Gastroesophageal sphincter (tissue), 4 donors: ENCODE data around the gene IGSF11. TPM values are rescaled to one million over a fixed set of nuclear protein-coding genes. Genes with fewer than 3 reads are reported as not detected.

ENCODE experiments used
- ATAC-seq: fragments of 150-250 bp; one replicate; pipeline ENCODE4 v1.9.1; 2016; ENCODE audit warnings: mild to moderate bottlenecking, moderate library complexity
- H3K27ac ChIP-seq, 4 donors: fragments of 200-600 bp; sonication (generic) in 3 of 4; 1 replicate in 3 of 4; 2 replicates in 1 of 4; pipeline ENCODE4 v1.5.1; 2016 to 2019
- H3K27me3 ChIP-seq: fragments of 200-600 bp; sonication (generic); one replicate; pipeline ENCODE4 v1.5.1; 2019
- H3K36me3 ChIP-seq, 2 donors: fragments of 200-600 bp; sonication (generic); one replicate each; pipeline ENCODE4 v1.5.1; 2019; ENCODE audit warnings: control low read depth in 1 of 2
- H3K4me1 ChIP-seq, 3 donors: fragments of 200-600 bp; sonication (generic); 1 replicate in 2 of 3; 2 replicates in 1 of 3; pipeline ENCODE4 v1.5.1; 2016 to 2019; ENCODE audit warnings: control low read depth in 2 of 3
- H3K4me3 ChIP-seq, 2 donors: fragments of 200-600 bp; sonication (generic); one replicate each; pipeline ENCODE4 v1.5.1; 2019; ENCODE audit warnings: mild to moderate bottlenecking in 1 of 2, moderate library complexity in 1 of 2
- H3K9me3 ChIP-seq, 3 donors: fragments of 200-600 bp; sonication (generic); one replicate each; pipeline ENCODE4 v1.5.1; 2017 to 2019; ENCODE audit warnings: control low read depth in 2 of 3
- EP300 ChIP-seq: sonication (generic); formaldehyde crosslinking; IDR thresholded peaks from one replicate; pipeline ENCODE4 v1.6.1; 2017; ENCODE audit warnings: antibody characterized with exemption, mild to moderate bottlenecking
- POLR2A ChIP-seq, 2 donors: fragments of 450-650 bp; IDR thresholded peaks; one replicate each; pipeline ENCODE4 v1.6.1; 2017; ENCODE audit warnings: antibody characterized with exemption in 2 of 2, mild to moderate bottlenecking in 2 of 2, moderate library complexity in 1 of 2
- POLR2AphosphoS5 ChIP-seq: sonication (generic); formaldehyde crosslinking; IDR thresholded peaks from one replicate; pipeline ENCODE4 v1.6.1; 2017; ENCODE audit warnings: antibody characterized with exemption
- WGBS, 2 donors: methylation state at CpG; one replicate each; pipeline ENCODE4 v1.1.5; 2018; ENCODE audit warnings: low coverage in 1 of 2; 5-methylcytosine and 5-hydroxymethylcytosine counted together
- total RNA-seq, 4 donors: library from RNA; depleted of rRNA; stranded (reverse); fragments of >200 nt; gene quantifications; one replicate each; pipeline ENCODE4 v1.1.0, GENCODE V29; 2016
- TF ChIP-seq, protein P1 (sequence below), 4 experiments: fragments of 200-600 bp in 2 of 4; fragments of 450-650 bp in 2 of 4; sonication (generic) in 1 of 4; IDR thresholded peaks; one replicate each; pipeline ENCODE4 v1.5.1; 2017 to 2019; ENCODE audit warnings: antibody characterized with exemption in 4 of 4, mild to moderate bottlenecking in 2 of 4, moderate library complexity in 2 of 4

The IGSF11 gene
- total RNA-seq, 4 donors from 2014 or later, result 2.0 to 20.2 (median 6.1) TPM

DNA sequence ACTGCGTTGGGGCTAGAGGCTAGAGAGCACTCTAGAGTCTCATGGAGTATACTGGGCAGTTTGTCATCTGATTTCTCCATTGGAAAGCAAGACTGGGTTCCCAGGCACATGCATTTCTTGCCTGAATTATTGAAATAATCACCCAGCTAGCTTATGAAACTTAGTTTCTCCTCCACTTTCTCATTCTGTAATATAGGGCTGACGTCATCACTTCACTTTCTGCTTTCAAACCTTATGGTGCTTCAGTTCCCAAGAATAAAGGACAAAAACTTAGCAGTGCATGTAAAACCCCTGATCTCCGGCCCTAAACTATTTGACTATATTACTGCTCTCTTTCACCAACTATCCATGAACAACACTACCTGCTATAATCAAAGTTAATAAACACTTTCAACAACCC is 147.9 kb downstream of the IGSF11 start:
- 77% methylated on average over 2 to 3 of the region's 3 CpGs for WGBS, 2 donors
- no peak overlapping the region for H3K27ac ChIP-seq
- H3K36me3 ChIP-seq, result no peaks in the 10 kb centered on the region

DNA sequence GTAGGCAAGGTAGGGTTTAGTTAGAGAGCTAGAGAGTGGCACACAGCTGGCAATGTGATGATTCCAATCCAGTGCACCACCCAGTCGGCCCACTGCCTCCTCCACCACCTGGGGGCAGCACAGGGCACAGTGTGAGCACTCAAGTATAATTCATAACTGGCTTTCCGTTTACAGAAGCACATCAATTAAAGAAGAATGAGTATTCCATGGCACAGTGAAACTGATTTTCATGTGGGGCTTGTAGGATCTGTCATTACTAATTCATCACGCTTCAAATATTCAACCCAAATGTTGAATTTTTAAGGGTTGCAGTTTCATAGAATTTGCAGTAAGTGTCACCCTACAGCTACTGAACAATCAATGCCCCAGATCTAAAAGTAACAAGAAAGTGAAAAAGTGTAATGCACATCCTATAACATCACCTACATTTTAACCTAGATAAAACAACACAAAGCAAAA is 149.9 kb downstream of the IGSF11 start:
- Histone ChIP-seq H3K4me3 (no peak overlapping the region), H3K36me3 (no peaks in the 10 kb centered on the region), H3K9me3 (no peaks in the 10 kb centered on the region), H3K27me3 (peaks cover 17% of the 10 kb centered on the region), H3K27ac (no peak overlapping the region), H3K4me1 (no peaks in the 10 kb centered on the region)
- 0% methylated on average over 1 to 3 of the region's 3 CpGs for WGBS, 2 donors
- ATAC-seq, result peak; percentile 70
- TF ChIP-seq POLR2A (IDR thresholded peaks at IDR 0.05) (no peak), POLR2AphosphoS5 (no peak), EP300 (no peak)
- TF ChIP-seq, protein P1, sequence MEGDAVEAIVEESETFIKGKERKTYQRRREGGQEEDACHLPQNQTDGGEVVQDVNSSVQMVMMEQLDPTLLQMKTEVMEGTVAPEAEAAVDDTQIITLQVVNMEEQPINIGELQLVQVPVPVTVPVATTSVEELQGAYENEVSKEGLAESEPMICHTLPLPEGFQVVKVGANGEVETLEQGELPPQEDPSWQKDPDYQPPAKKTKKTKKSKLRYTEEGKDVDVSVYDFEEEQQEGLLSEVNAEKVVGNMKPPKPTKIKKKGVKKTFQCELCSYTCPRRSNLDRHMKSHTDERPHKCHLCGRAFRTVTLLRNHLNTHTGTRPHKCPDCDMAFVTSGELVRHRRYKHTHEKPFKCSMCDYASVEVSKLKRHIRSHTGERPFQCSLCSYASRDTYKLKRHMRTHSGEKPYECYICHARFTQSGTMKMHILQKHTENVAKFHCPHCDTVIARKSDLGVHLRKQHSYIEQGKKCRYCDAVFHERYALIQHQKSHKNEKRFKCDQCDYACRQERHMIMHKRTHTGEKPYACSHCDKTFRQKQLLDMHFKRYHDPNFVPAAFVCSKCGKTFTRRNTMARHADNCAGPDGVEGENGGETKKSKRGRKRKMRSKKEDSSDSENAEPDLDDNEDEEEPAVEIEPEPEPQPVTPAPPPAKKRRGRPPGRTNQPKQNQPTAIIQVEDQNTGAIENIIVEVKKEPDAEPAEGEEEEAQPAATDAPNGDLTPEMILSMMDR (IDR thresholded peaks at IDR 0.05), result peak; percentile 68 to 89 (median 84)

More for the DNA sequence above, 147.9 kb downstream of the IGSF11 start:
- no peak for ATAC-seq
- Histone ChIP-seq H3K27me3 (no peaks in the 10 kb centered on the region), H3K9me3 (no peaks in the 10 kb centered on the region), H3K4me1 (no peaks in the 10 kb centered on the region), H3K4me3 (no peak overlapping the region)
- TF ChIP-seq POLR2A (IDR thresholded peaks at IDR 0.05) (no peak), POLR2AphosphoS5 (no peak), EP300 (no peak)
- TF ChIP-seq, protein P1 (IDR thresholded peaks at IDR 0.05), result no peak

DNA sequence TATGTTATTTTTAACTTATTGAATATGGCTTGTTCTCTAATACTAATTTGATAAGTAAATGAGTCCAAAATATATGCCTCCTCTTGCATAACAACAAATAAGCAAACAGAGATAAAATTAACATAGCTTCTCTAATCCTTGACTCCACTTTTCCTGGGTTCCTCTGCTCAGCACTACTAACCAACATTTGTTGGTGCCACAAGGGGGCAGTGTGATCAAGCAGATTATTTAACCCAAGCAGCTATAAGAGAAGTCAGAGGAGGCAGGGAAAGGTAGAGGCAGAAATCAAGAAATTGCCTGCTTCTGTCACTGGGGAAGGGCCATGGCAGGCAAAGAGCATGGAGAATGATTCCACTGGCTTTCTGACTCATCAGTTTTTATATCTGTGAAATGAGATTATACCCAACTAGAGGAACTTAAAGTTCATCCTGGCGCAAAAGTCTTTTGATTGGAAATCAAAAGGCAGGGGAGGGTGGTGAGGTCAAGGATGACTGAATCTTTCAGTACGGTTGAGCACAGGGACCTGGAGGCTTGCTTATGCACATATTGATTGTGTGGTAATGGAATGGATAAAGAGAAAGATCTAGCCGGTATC is 152.2 kb downstream of the IGSF11 start:
- Histone ChIP-seq H3K27me3 (peaks cover 33% of the 10 kb centered on the region), H3K36me3 (no peaks in the 10 kb centered on the region), H3K4me1 (no peaks in the 10 kb centered on the region), H3K9me3 (no peaks in the 10 kb centered on the region), H3K4me3 (no peak overlapping the region), H3K27ac (no peak overlapping the region)
- 67 to 70% methylated on average over 2 to 3 of the region's 3 CpGs for WGBS, 2 donors
- no peak for ATAC-seq
- TF ChIP-seq, protein P1 (IDR thresholded peaks at IDR 0.05), result peak; percentile 67 to 77 (median 74)
- no peak for TF ChIP-seq POLR2A (IDR thresholded peaks at IDR 0.05)

DNA sequence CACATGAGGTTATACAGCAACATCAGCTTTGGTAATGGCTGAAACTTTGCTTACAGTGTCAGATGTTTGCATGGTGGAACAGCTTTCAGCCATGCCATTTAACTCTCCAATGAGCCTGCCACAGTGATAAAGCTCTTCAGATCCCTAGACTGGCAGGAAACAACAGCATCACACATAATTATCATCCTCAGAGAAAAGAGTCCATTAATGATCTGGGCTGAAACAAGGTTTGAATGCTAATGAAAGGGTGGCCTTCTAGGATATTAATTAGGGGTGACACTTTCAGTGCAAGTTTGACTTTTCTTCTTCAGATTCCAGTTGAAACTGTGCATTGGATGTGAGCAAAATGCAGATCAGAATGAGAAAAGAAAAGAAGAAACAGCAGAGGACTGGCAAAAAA is 166.6 kb downstream of the IGSF11 start:
- H3K27me3 ChIP-seq, result no peaks in the 10 kb centered on the region
- no peaks in the 10 kb centered on the region for H3K4me1 ChIP-seq
- peaks cover 0 to 13% (median 0%) of the 10 kb centered on the region in 3 donors for H3K9me3 ChIP-seq
- TF ChIP-seq, protein P1 (IDR thresholded peaks at IDR 0.05), result no peak
- TF ChIP-seq POLR2A (IDR thresholded peaks at IDR 0.05) (no peak), POLR2AphosphoS5 (no peak), EP300 (no peak)
- no peak for ATAC-seq
- no peak overlapping the region for H3K27ac ChIP-seq
- no peak overlapping the region for H3K4me3 ChIP-seq
- H3K36me3 ChIP-seq, result no peaks in the 10 kb centered on the region

DNA sequence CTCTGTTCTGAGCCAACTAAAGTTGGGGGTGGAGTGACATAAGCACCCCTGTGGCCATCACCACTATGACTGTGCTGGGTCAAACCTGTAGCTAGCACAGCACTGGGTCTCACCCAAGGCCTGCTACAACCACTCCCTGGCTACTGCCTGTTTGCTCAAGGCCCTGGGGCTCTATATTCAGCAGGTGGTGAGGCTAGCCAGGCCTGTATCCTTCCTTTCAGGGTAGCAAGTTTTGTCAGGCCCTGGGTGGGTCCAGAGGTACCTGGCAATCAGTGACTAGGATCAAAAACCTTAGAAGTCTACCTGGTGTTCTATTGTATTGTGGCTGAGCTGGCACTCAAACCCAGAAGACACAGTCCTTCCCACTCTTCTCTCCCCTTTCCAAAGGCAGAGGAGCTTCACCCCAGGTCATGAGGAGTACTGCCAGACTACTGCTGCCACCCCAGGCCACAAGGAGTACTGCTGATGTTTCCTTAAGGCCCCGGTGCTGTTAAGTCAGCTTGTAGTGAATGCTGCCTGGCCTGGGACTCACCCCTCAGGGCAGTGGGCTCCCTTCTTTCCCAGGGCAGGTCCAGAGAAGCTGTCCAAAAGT is 170.8 kb downstream of the IGSF11 start:
- 83% methylated on average over 1 of the region's 1 CpG; no CpG with 5 or more reads in 1 of the 2 donors for WGBS, 2 donors
- TF ChIP-seq POLR2AphosphoS5 (no peak), EP300 (no peak), POLR2A (IDR thresholded peaks at IDR 0.05) (no peak)
- TF ChIP-seq, protein P1 (IDR thresholded peaks at IDR 0.05), result no peak

More for the DNA sequence above, 170.8 kb downstream of the IGSF11 start:
- Histone ChIP-seq H3K36me3 (no peaks in the 10 kb centered on the region), H3K4me3 (no peak overlapping the region), H3K9me3 (no peaks in the 10 kb centered on the region), H3K4me1 (no peaks in the 10 kb centered on the region), H3K27ac (no peak overlapping the region), H3K27me3 (no peaks in the 10 kb centered on the region)
- no peak for ATAC-seq
